Memory B cell (primary cell): ENCODE measurements around the gene TPM2.
"Not testable (repeated sequence)": the region's sequence is repeated elsewhere in the genome, so short reads cannot be mapped to it uniquely, and the experiment has no call there.

Experiments used
- ATAC-seq: fragments of 150-1000 bp; cut with Tn5 transposase; 2 replicates; pipeline ENCODE4 v1.10.0; 2021; ENCODE audit warnings: low read depth, mild to moderate bottlenecking, moderate library complexity
- DNase-seq, 2 donors: peaks; one replicate each; pipeline ENCODE4 v3.0.0; 2022; ENCODE audit warnings: low spot score in 2 of 2
- H3K27ac Mint-ChIP-seq: one replicate; pipeline ENCODE4 v1.8.0; 2022; ENCODE audit warnings: mild to moderate bottlenecking, moderate library complexity, mixed read lengths
- H3K27me3 Mint-ChIP-seq: one replicate; pipeline ENCODE4 v1.8.0; 2022; ENCODE audit warnings: mixed read lengths
- H3K36me3 Mint-ChIP-seq: one replicate; pipeline ENCODE4 v1.8.0; 2022; ENCODE audit warnings: mild to moderate bottlenecking, mixed read lengths
- H3K4me1 Mint-ChIP-seq: one replicate; pipeline ENCODE4 v1.8.0; 2022; ENCODE audit warnings: mixed read lengths
- H3K4me3 Mint-ChIP-seq: one replicate; pipeline ENCODE4 v1.8.0; 2022; ENCODE audit warnings: mild to moderate bottlenecking, moderate library complexity, mixed read lengths
- H3K9me3 Mint-ChIP-seq: one replicate; pipeline ENCODE4 v1.8.0; 2022; ENCODE audit warnings: mixed read lengths

TPM2 gene

GRCh38 chr9:35653611-35654010 is 36.1 kb downstream of the TPM2 start:
- DNase-seq (no peak), ATAC-seq (no peak)
- no peaks in the 10 kb centered on the region for H3K27me3 Mint-ChIP-seq
- no peaks in the 10 kb centered on the region for H3K36me3 Mint-ChIP-seq
- no peak overlapping the region for H3K4me3 Mint-ChIP-seq
- peaks cover 41% of the 10 kb centered on the region for H3K4me1 Mint-ChIP-seq
- peak overlapping the region; percentile 35 for H3K27ac Mint-ChIP-seq
- H3K9me3 Mint-ChIP-seq = no peaks in the 10 kb centered on the region

- Mint-ChIP-seq H3K4me3 (no peak overlapping the region), H3K27me3 (no peaks in the 10 kb centered on the region), H3K36me3 (peaks cover 2% of the 10 kb centered on the region), H3K9me3 (no peaks in the 10 kb centered on the region), H3K4me1 (peaks cover 47% of the 10 kb centered on the region), H3K27ac (no peak overlapping the region)
- no peak for ATAC-seq
- no peak for DNase-seq
These were observed 36.9 kb downstream of the TPM2 start for GRCh38 chr9:35652829-35653209.

GRCh38 chr9:35651956-35652828 is 37.5 kb downstream of the TPM2 start:
- DNase-seq (no peak), ATAC-seq (no peak)
- Mint-ChIP-seq H3K9me3 (no peaks in the 10 kb centered on the region), H3K27ac (no peak overlapping the region), H3K4me1 (peaks cover 46% of the 10 kb centered on the region), H3K36me3 (peaks cover 2% of the 10 kb centered on the region), H3K4me3 (peak overlapping the region; percentile 28), H3K27me3 (no peaks in the 10 kb centered on the region)

GRCh38 chr9:35650341-35651158 is 39.2 kb downstream of the TPM2 start, which contains the start of gene SIT1:
SIT1 (minus strand) TSS chr9:35650931; CDS start chr9:35650853, 78 bp downstream.
- ATAC-seq (no peak), DNase-seq (no peak)
- Mint-ChIP-seq H3K27ac (peak within 1 kb of the TSS; percentile 95), H3K9me3 (no peaks in the 10 kb centered on the region), H3K36me3 (peaks cover 2% of the 10 kb centered on the region), H3K4me1 (peaks cover 40% of the 10 kb centered on the region), H3K4me3 (peak within 1 kb of the TSS; percentile 94), H3K27me3 (no peaks in the 10 kb centered on the region)

- H3K27me3 Mint-ChIP-seq = no peaks in the 10 kb centered on the region
- H3K27ac Mint-ChIP-seq = peak overlapping the region; percentile 95
- H3K9me3 Mint-ChIP-seq = no peaks in the 10 kb centered on the region
- no peak for ATAC-seq
- H3K4me1 Mint-ChIP-seq = peaks cover 40% of the 10 kb centered on the region
- DNase-seq = no peak
- peaks cover 2% of the 10 kb centered on the region for H3K36me3 Mint-ChIP-seq
- peak overlapping the region; percentile 94 for H3K4me3 Mint-ChIP-seq
These were observed 40.0 kb downstream of the TPM2 start for GRCh38 chr9:35649431-35650340.

- H3K36me3 Mint-ChIP-seq = peaks cover 2% of the 10 kb centered on the region
- DNase-seq (peak; percentile 94 to 97), ATAC-seq (peak; percentile 84)
- peak overlapping the region; percentile 95 for H3K27ac Mint-ChIP-seq
- H3K9me3 Mint-ChIP-seq = no peaks in the 10 kb centered on the region
- no peaks in the 10 kb centered on the region for H3K27me3 Mint-ChIP-seq
- peak overlapping the region; percentile 91 for H3K4me3 Mint-ChIP-seq
- H3K4me1 Mint-ChIP-seq = peaks cover 41% of the 10 kb centered on the region
These were observed 43.0 kb downstream of the TPM2 start for GRCh38 chr9:35646533-35647265.

GRCh38 chr9:35646153-35646532 is 43.6 kb downstream of the TPM2 start:
- H3K27me3 Mint-ChIP-seq = no peaks in the 10 kb centered on the region
- DNase-seq = no peak
- no peaks in the 10 kb centered on the region for H3K9me3 Mint-ChIP-seq
- ATAC-seq = no peak
- peak overlapping the region; percentile 91 for H3K4me3 Mint-ChIP-seq
- peaks cover 5% of the 10 kb centered on the region for H3K36me3 Mint-ChIP-seq
- peaks cover 42% of the 10 kb centered on the region for H3K4me1 Mint-ChIP-seq
- H3K27ac Mint-ChIP-seq = peak overlapping the region; percentile 95

GRCh38 chr9:35645736-35646135 is 44.0 kb downstream of the TPM2 start:
- ATAC-seq, H3K36me3 Mint-ChIP-seq, H3K27me3 Mint-ChIP-seq, H3K9me3 Mint-ChIP-seq, DNase-seq: not testable (repeated sequence)
- Mint-ChIP-seq H3K4me1 (peaks cover 42% of the 10 kb centered on the region), H3K27ac (peak overlapping the region; percentile 95), H3K4me3 (peak overlapping the region; percentile 91)

GRCh38 chr9:35643046-35643445 is 46.7 kb downstream of the TPM2 start:
- Mint-ChIP-seq H3K27ac (no peak overlapping the region), H3K4me1 (peaks cover 41% of the 10 kb centered on the region), H3K4me3 (no peak overlapping the region), H3K9me3 (no peaks in the 10 kb centered on the region), H3K27me3 (no peaks in the 10 kb centered on the region), H3K36me3 (peaks cover 8% of the 10 kb centered on the region)
- DNase-seq (no peak), ATAC-seq (no peak)

- H3K27me3 Mint-ChIP-seq, H3K9me3 Mint-ChIP-seq: not testable (repeated sequence)
- H3K27ac Mint-ChIP-seq = peak overlapping the region; percentile 55
These were observed 48.2 kb downstream of the TPM2 start for GRCh38 chr9:35641478-35641877.

GRCh38 chr9:35640431-35640830 is 49.3 kb downstream of the TPM2 start:
- H3K27ac Mint-ChIP-seq, H3K27me3 Mint-ChIP-seq, H3K9me3 Mint-ChIP-seq, ATAC-seq, DNase-seq, H3K36me3 Mint-ChIP-seq, H3K4me3 Mint-ChIP-seq: not testable (repeated sequence)
- peaks cover 55% of the 10 kb centered on the region for H3K4me1 Mint-ChIP-seq

More at GRCh38 chr9:35641478-35641877, 48.2 kb downstream of the TPM2 start:
- H3K4me1 Mint-ChIP-seq = peaks cover 49% of the 10 kb centered on the region
- H3K4me3 Mint-ChIP-seq = peak overlapping the region; percentile 24
- not testable (repeated sequence) for ATAC-seq, DNase-seq, H3K36me3 Mint-ChIP-seq

- H3K4me1 Mint-ChIP-seq = peaks cover 57% of the 10 kb centered on the region
- DNase-seq (no peak), ATAC-seq (no peak)
- H3K9me3 Mint-ChIP-seq = no peaks in the 10 kb centered on the region
- peak overlapping the region; percentile 14 for H3K4me3 Mint-ChIP-seq
- H3K36me3 Mint-ChIP-seq = peaks cover 8% of the 10 kb centered on the region
- H3K27me3 Mint-ChIP-seq = no peaks in the 10 kb centered on the region
- no peak overlapping the region for H3K27ac Mint-ChIP-seq
These were observed 50.1 kb downstream of the TPM2 start for GRCh38 chr9:35639631-35640030.

GRCh38 chr9:35639225-35639624 is 50.5 kb downstream of the TPM2 start:
- H3K27me3 Mint-ChIP-seq, DNase-seq, H3K36me3 Mint-ChIP-seq, H3K9me3 Mint-ChIP-seq, ATAC-seq, H3K27ac Mint-ChIP-seq: not testable (repeated sequence)
- H3K4me3 Mint-ChIP-seq = peak overlapping the region; percentile 14
- peaks cover 58% of the 10 kb centered on the region for H3K4me1 Mint-ChIP-seq
